Fibroblast of lung (primary cell): ENCODE measurements around the gene RANBP1.

ENCODE experiments used
- CTCF ChIP-seq, 2 donors: IDR thresholded peaks in 1 of 2; conservative IDR thresholded peaks in 1 of 2; 1 replicate in 1 of 2; 2 replicates in 1 of 2; pipeline ENCODE4 v1.5.1; 2011 to 2012; ENCODE audit warnings: low read length in 2 of 2, control low read depth in 1 of 2, inconsistent platforms in 1 of 2, low read depth in 1 of 2, mild to moderate bottlenecking in 1 of 2
- EZH2 ChIP-seq: IDR thresholded peaks from 2 replicates; pipeline ENCODE4 v1.5.1; 2012; ENCODE audit warnings: low read length, control low read depth, mild to moderate bottlenecking; ENCODE audit errors: missing control alignments

GRCh38 chr22:20152464-20152890 is 36.6 kb downstream of the RANBP1 start:
- no peak for TF ChIP-seq CTCF (conservative IDR thresholded peaks at IDR 0.05 in 1 of 2, IDR thresholded peaks at IDR 0.05 in 1 of 2; ENCODE audit: low read depth in 1 of 2, low read length in 2 of 2)
- no peak for TF ChIP-seq EZH2
